Heart left ventricle (tissue), 16 donors: ENCODE data around the gene BBS5. TPM values are rescaled to one million over a fixed set of nuclear protein-coding genes. Genes with fewer than 3 reads are reported as not detected.
A peak's percentile ranks its signal among the peaks of the same experiment; 100 is the strongest.
"Not testable (repeated sequence)": the region's sequence is repeated elsewhere in the genome, so short reads cannot be mapped to it uniquely, and the experiment has no call there.

Experiments used
- ATAC-seq, 4 donors: fragments of 200-7000 bp; cut with Tn5 transposase; one replicate each; pipeline ENCODE4 v1.9.1; 2020 to 2022; ENCODE audit warnings: moderate library complexity in 4 of 4, mild to moderate bottlenecking in 3 of 4, moderate number of reproducible peaks in 1 of 4
- DNase-seq, 5 donors: peaks; one replicate each; pipeline ENCODE4 v3.0.0-alpha.2; 2020
- H3K27ac ChIP-seq, 12 donors: fragments of 200-600 bp; sonication (generic) in 4 of 12; one replicate each; pipeline versions ENCODE4 v1.5.0 to v1.8.0; 2016 to 2022; ENCODE audit warnings: mild to moderate bottlenecking in 2 of 12
- H3K27me3 ChIP-seq, 9 donors: fragments of 200-600 bp; sonication (generic) in 2 of 9; one replicate each; pipeline versions ENCODE4 v1.5.1 to v1.8.0; 2016 to 2022; ENCODE audit warnings: mild to moderate bottlenecking in 3 of 9
- H3K36me3 ChIP-seq, 9 donors: fragments of 200-600 bp; sonication (generic) in 2 of 9; one replicate each; pipeline versions ENCODE4 v1.5.0 to v1.8.0; 2018 to 2022; ENCODE audit warnings: mild to moderate bottlenecking in 2 of 9
- H3K4me1 ChIP-seq, 12 donors: fragments of 200-600 bp; sonication (generic) in 4 of 12; one replicate each; pipeline versions ENCODE4 v1.5.0 to v1.8.0; 2016 to 2022; ENCODE audit warnings: mild to moderate bottlenecking in 3 of 12
- H3K4me3 ChIP-seq, 12 donors: fragments of 200-600 bp; sonication (generic) in 4 of 12; one replicate each; pipeline versions ENCODE4 v1.5.0 to v1.8.0; 2017 to 2022; ENCODE audit warnings: mild to moderate bottlenecking in 9 of 12, moderate library complexity in 4 of 12
- H3K9me3 ChIP-seq, 12 donors: fragments of 200-600 bp; sonication (generic) in 4 of 12; one replicate each; pipeline versions ENCODE4 v1.5.0 to v1.8.0; 2016 to 2022; ENCODE audit warnings: mild to moderate bottlenecking in 1 of 12
- POLR2A ChIP-seq, 2 donors: fragments of 450-650 bp; IDR thresholded peaks; one replicate each; pipeline ENCODE4 v1.6.1; 2017; ENCODE audit warnings: antibody characterized with exemption in 2 of 2, mild to moderate bottlenecking in 2 of 2, moderate library complexity in 2 of 2
- WGBS, 4 donors: extraction: QIAGEN DNeasy Blood & Tissue Kit in 2 of 4; methylation state at CpG; one replicate each; pipeline versions ENCODE4 v1.1.5 to v1.1.7; 2013 to 2018; 5-methylcytosine and 5-hydroxymethylcytosine counted together
- intact Hi-C, 10 donors: fragments of 100-400 bp; cut with DNase I; formaldehyde crosslinking; loops; one replicate each; pipeline versions ENCODE4 v1.11.1 to v1.14.2; 2022
- polyA plus RNA-seq, 2 donors: library from polyadenylated mRNA; stranded (reverse); fragments of 200-250 nt; gene quantifications; one replicate each; pipeline ENCODE4 v1.2.3, GENCODE V29; 2013
- total RNA-seq, 9 donors: library from RNA; depleted of rRNA in 2 of 9; stranded (reverse); fragments of >200 nt in 2 of 9; fragmentation: NEBNext Ultra II Directional in 3 of 9; extraction: Animal tissue kit (Norgen Biotek cat#: 25700) in 3 of 9; gene quantifications; one replicate each; pipeline versions ENCODE4 v1.1.0 to v1.2.4, GENCODE V29; 2016 to 2023
- TF ChIP-seq, protein P1 (sequence below), 12 donors: fragments of 200-600 bp; sonication (generic) in 4 of 12; IDR thresholded peaks; one replicate each; pipeline versions ENCODE4 v1.5.0 to v1.8.0; 2018 to 2022; ENCODE audit warnings: antibody characterized with exemption in 12 of 12, mild to moderate bottlenecking in 5 of 12
- donor health status: ischemic (EF 13 %, LVEDD 7.1; RV severe dilation, severe dysfunction).
- donor health status: healthy with polysubstance abuse.
- donor health status: DM: no; HTN: yes; CAD: no.
- donor health status: DM: no; HTN: no; CAD: no.
- donor health status: ischemic (EF 25% LVEDD 6.9; RV normal size, moderate dysfunction).
- donor health status: ischemic (EF 25% LVEDD 5.7; RV mildly dilated, moderate dysfunction).
- donor health status: healthy.
- donor health status: DM: yes; HTN: yes; CAD: no.
- donor health status: ischemic (EF 35%, LVEDD 5.7; RV mildly dilated, moderate dysfunction).
- donor health status: nonischemic (EF 11% LVEDD 7.7; RV severe dilation, severe dysfunction).
- donor health status: DM: yes; HTN: yes; CAD: no.
- donor health status: PGD.
- donor health status: ischemic (EF 29% LVEDD 5.4; RV normal size, mild dysfunction).
- donor health status: nonischemic (EF 23%, LVEDD 6.1; RV moderate dilation, normal function).

Gene BBS5
- total and polyA plus RNA-seq, 11 donors = 4.4 to 9.5 (median 7.9) TPM

DNA sequence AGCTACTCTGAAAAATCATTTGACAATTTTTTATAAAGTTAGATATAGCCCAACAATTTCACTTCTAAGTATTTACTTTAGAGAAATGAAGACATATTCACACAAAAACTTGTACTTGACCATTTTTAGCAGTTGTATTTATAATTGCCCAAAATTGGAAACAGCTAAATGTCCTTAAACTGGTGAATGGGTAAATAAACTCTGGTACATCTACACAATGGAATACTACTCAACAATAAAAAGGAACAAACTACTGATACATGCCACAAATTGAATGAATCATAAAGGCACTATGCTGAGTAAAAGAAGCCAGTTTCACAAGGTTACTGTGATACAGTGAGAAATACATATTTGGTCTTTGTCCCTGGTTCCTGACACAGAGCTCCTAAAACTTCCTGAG, 32.8 kb upstream of the BBS5 start:
- intact Hi-C loops = no loop called here
- no peak for ATAC-seq

GRCh38 chr2:169448316-169448715, 31.0 kb upstream of the BBS5 start:
- intact Hi-C loops = no loop called here
- 37 to 63% (median 56%) methylated on average over 3 of the region's 3 CpGs for WGBS, 4 donors
- H3K4me3 ChIP-seq = no peak overlapping the region
- no peak for TF ChIP-seq POLR2A (IDR thresholded peaks at IDR 0.05)
- TF ChIP-seq, protein P1, sequence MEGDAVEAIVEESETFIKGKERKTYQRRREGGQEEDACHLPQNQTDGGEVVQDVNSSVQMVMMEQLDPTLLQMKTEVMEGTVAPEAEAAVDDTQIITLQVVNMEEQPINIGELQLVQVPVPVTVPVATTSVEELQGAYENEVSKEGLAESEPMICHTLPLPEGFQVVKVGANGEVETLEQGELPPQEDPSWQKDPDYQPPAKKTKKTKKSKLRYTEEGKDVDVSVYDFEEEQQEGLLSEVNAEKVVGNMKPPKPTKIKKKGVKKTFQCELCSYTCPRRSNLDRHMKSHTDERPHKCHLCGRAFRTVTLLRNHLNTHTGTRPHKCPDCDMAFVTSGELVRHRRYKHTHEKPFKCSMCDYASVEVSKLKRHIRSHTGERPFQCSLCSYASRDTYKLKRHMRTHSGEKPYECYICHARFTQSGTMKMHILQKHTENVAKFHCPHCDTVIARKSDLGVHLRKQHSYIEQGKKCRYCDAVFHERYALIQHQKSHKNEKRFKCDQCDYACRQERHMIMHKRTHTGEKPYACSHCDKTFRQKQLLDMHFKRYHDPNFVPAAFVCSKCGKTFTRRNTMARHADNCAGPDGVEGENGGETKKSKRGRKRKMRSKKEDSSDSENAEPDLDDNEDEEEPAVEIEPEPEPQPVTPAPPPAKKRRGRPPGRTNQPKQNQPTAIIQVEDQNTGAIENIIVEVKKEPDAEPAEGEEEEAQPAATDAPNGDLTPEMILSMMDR (IDR thresholded peaks at IDR 0.05) = no peak
- H3K27ac ChIP-seq = no peak overlapping the region
- no peaks in the 10 kb centered on the region for H3K36me3 ChIP-seq
- ATAC-seq (no peak), DNase-seq (no peak)
- peaks cover 0 to 6% (median 0%) of the 10 kb centered on the region in 12 donors for H3K9me3 ChIP-seq
- peaks cover 0 to 4% (median 0%) of the 10 kb centered on the region in 9 donors for H3K27me3 ChIP-seq
- H3K4me1 ChIP-seq = no peaks in the 10 kb centered on the region

More for the DNA sequence above, 32.8 kb upstream of the BBS5 start:
- DNase-seq = no peak
- Histone ChIP-seq H3K27me3 (peaks cover 0 to 4% (median 0%) of the 10 kb centered on the region in 9 donors), H3K4me1 (no peaks in the 10 kb centered on the region), H3K4me3 (no peak overlapping the region), H3K27ac (no peak overlapping the region), H3K36me3 (no peaks in the 10 kb centered on the region), H3K9me3 (peaks cover 0 to 6% (median 0%) of the 10 kb centered on the region in 12 donors)
- TF ChIP-seq, protein P1 (IDR thresholded peaks at IDR 0.05) = no peak
- TF ChIP-seq POLR2A (IDR thresholded peaks at IDR 0.05) = no peak

DNA sequence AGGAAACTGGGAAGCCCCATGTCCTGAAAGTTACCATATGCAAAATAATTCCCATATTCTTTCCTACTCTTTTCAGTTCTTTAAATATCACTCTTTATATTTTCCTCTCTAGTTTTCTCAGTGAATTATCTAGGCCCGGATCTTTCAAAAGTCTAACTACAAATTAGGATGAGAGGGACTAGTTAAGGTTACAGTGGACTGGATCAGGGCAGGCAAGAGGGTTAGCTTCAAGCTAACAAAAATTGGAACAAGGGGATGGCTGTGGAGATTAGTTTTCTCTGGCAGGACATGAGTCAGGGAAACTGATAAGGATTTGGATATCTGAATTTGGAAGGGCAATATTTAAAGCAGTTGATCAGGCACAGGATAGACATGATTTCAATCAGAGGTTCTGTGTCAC, 30.4 kb upstream of the BBS5 start:
- Histone ChIP-seq H3K36me3 (no peaks in the 10 kb centered on the region), H3K9me3 (peaks cover 0 to 6% (median 0%) of the 10 kb centered on the region in 12 donors), H3K4me3 (no peak overlapping the region), H3K27me3 (peaks cover 0 to 4% (median 0%) of the 10 kb centered on the region in 9 donors), H3K4me1 (no peaks in the 10 kb centered on the region), H3K27ac (no peak overlapping the region)
- DNase-seq (no peak), ATAC-seq (no peak)
- intact Hi-C loops = no loop called here
- WGBS, 4 donors = 92 to 97% (median 94%) methylated on average over 1 of the region's 1 CpG
- TF ChIP-seq, protein P1 (IDR thresholded peaks at IDR 0.05) = no peak
- TF ChIP-seq POLR2A (IDR thresholded peaks at IDR 0.05) = no peak

DNA sequence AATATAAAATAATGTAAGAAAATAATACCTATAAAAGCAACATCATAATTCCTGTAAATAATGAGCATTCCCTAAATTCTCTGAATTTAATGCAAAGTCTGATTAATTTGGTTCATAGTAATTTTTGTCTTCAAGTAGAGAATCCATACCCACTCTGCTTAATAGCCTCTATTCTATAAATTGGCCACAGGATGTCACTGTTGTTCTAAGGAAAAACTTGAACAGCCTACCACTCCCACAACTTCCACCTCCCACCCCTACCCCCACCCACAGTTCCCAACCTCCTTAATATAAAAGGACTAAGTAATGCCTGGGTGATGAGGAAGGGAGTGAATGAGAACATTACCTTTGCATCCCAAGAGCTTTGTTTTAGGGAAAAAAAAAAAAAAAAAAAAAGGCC, 27.2 kb upstream of the BBS5 start:
- ATAC-seq = peak in 1 of 4 donors; percentile 47
- H3K4me3 ChIP-seq = no peak overlapping the region
- H3K36me3 ChIP-seq = no peaks in the 10 kb centered on the region
- H3K9me3 ChIP-seq = no peaks in the 10 kb centered on the region
- intact Hi-C loops = no loop called here
- no peak overlapping the region for H3K27ac ChIP-seq
- TF ChIP-seq, protein P1 (IDR thresholded peaks at IDR 0.05) = peak in 11 of 12 donors; percentile 20 to 47 (median 40)
- TF ChIP-seq POLR2A (IDR thresholded peaks at IDR 0.05) = no peak
- no peaks in the 10 kb centered on the region for H3K4me1 ChIP-seq
- H3K27me3 ChIP-seq = no peaks in the 10 kb centered on the region
- DNase-seq = no peak

- H3K36me3 ChIP-seq, H3K9me3 ChIP-seq, intact Hi-C loops, ATAC-seq, H3K27me3 ChIP-seq, H3K27ac ChIP-seq, DNase-seq, H3K4me1 ChIP-seq, H3K4me3 ChIP-seq: not testable (repeated sequence)
- WGBS, 4 donors = 85 to 93% (median 90%) methylated on average over 9 of the region's 9 CpGs
Measured at GRCh38 chr2:169453044-169453443, 26.2 kb upstream of the BBS5 start.
